MM.1S (cell line): ENCODE measurements around the gene VGLL2.

Experiments used
- DNase-seq: peaks from one replicate; pipeline ENCODE4 v3.0.0-alpha.2; 2015
- H2AFZ ChIP-seq: fragments of 300-600 bp; sonication (generic); 2 replicates; pipeline ENCODE4 v1.6.0; 2016; ENCODE audit warnings: antibody characterized with exemption, low read length
- H3F3A ChIP-seq: fragments of 300-600 bp; sonication (generic); 2 replicates; pipeline ENCODE4 v1.6.1; 2016; ENCODE audit warnings: mild to moderate bottlenecking, antibody characterized with exemption, low read length, moderate library complexity, mixed read lengths; ENCODE audit not compliant: insufficient read depth
- H3K27ac ChIP-seq: fragments of 300-600 bp; sonication (generic); 2 replicates; pipeline ENCODE4 v1.5.1; 2016; ENCODE audit warnings: mild to moderate bottlenecking, low read length
- H3K27me3 ChIP-seq: fragments of 300-600 bp; sonication (generic); replicated peaks from 2 replicates; pipeline ENCODE4 v1.6.0; 2016; ENCODE audit warnings: low read length; ENCODE audit not compliant: insufficient read depth
- H3K36me3 ChIP-seq: fragments of 300-600 bp; sonication (generic); replicated peaks from 2 replicates; pipeline ENCODE4 v1.6.1; 2016; ENCODE audit warnings: mild to moderate bottlenecking, low read length, mixed read lengths; ENCODE audit not compliant: insufficient read depth
- H3K4me1 ChIP-seq: fragments of 300-600 bp; sonication (generic); 2 replicates; pipeline ENCODE4 v1.6.1; 2016; ENCODE audit warnings: low read length, mixed read lengths
- H3K4me2 ChIP-seq: fragments of 300-600 bp; sonication (generic); 2 replicates; pipeline ENCODE4 v1.6.0; 2016; ENCODE audit warnings: low read depth, low read length
- H3K4me3 ChIP-seq: fragments of 300-600 bp; sonication (generic); 2 replicates; pipeline ENCODE4 v1.5.1; 2016; ENCODE audit warnings: low read length, mixed read lengths
- H3K79me2 ChIP-seq: fragments of 300-600 bp; sonication (generic); 2 replicates; pipeline ENCODE4 v1.6.1; 2016; ENCODE audit warnings: mixed run types, low read length, mixed read lengths
- H3K9ac ChIP-seq: fragments of 300-600 bp; sonication (generic); 2 replicates; pipeline ENCODE4 v1.6.1; 2016; ENCODE audit warnings: low read length, mixed read lengths
- H3K9me2 ChIP-seq: fragments of 300-600 bp; sonication (generic); replicated peaks from 2 replicates; pipeline ENCODE4 v1.6.1; 2016; ENCODE audit warnings: mild to moderate bottlenecking, low read length, mixed read lengths; ENCODE audit not compliant: insufficient read depth
- H3K9me3 ChIP-seq: fragments of 300-600 bp; sonication (generic); replicated peaks from 2 replicates; pipeline ENCODE4 v1.6.1; 2016; ENCODE audit warnings: mild to moderate bottlenecking, low read length, mixed read lengths; ENCODE audit not compliant: insufficient read depth
- H4K20me1 ChIP-seq: fragments of 300-600 bp; sonication (generic); 2 replicates; pipeline ENCODE4 v1.6.1; 2016; ENCODE audit warnings: mild to moderate bottlenecking, low read length, moderate library complexity, mixed read lengths; ENCODE audit not compliant: insufficient read depth
- CTCF ChIP-seq: fragments of 300-600 bp; sonication (generic); IDR thresholded peaks from 2 replicates; pipeline ENCODE4 v1.5.1; 2016; ENCODE audit warnings: antibody characterized with exemption, low read length, mixed read lengths
- EZH2 ChIP-seq: fragments of 300-600 bp; sonication (generic); optimal IDR thresholded peaks from 2 replicates; pipeline ENCODE3; 2017; ENCODE audit warnings: low read depth, mild to moderate bottlenecking, antibody characterized with exemption, low read length, mixed read lengths
- EZH2phosphoT487 ChIP-seq: fragments of 300-600 bp; sonication (generic); IDR thresholded peaks from 2 replicates; pipeline ENCODE4 v1.6.1; 2018; ENCODE audit warnings: antibody characterized with exemption, low read length

VGLL2 gene

GRCh38 chr6:117309069-117309468 lies 43.7 kb downstream of the VGLL2 start:
- no peaks in the 10 kb centered on the region for H3F3A ChIP-seq
- DNase-seq, result no peak
- TF ChIP-seq CTCF (no peak), EZH2 (no peak), EZH2phosphoT487 (no peak)

GRCh38 chr6:117309611-117310010 lies 44.3 kb downstream of the VGLL2 start:
- Histone ChIP-seq H3K9me2 (no peaks in the 10 kb centered on the region), H3K4me3 (no peak overlapping the region), H2AFZ (no peak overlapping the region), H3K36me3 (no peaks in the 10 kb centered on the region), H3F3A (no peaks in the 10 kb centered on the region), H3K27me3 (no peaks in the 10 kb centered on the region), H4K20me1 (no peaks in the 10 kb centered on the region), H3K4me2 (no peak overlapping the region), H3K79me2 (no peaks in the 10 kb centered on the region), H3K4me1 (peaks cover 4% of the 10 kb centered on the region), H3K9me3 (no peaks in the 10 kb centered on the region), H3K27ac (no peak overlapping the region), H3K9ac (no peak overlapping the region)
- TF ChIP-seq EZH2phosphoT487 (no peak), EZH2 (no peak), CTCF (no peak)
- no peak for DNase-seq

More at GRCh38 chr6:117309069-117309468, 43.7 kb downstream of the VGLL2 start:
- no peak overlapping the region for H3K4me2 ChIP-seq
- no peaks in the 10 kb centered on the region for H3K27me3 ChIP-seq
- H3K9me2 ChIP-seq, result no peaks in the 10 kb centered on the region
- H3K27ac ChIP-seq, result no peak overlapping the region
- H3K4me1 ChIP-seq, result peaks cover 9% of the 10 kb centered on the region
- no peaks in the 10 kb centered on the region for H3K9me3 ChIP-seq
- H3K79me2 ChIP-seq, result no peaks in the 10 kb centered on the region
- no peak overlapping the region for H3K4me3 ChIP-seq
- H2AFZ ChIP-seq, result no peak overlapping the region
- H4K20me1 ChIP-seq, result no peaks in the 10 kb centered on the region
- H3K9ac ChIP-seq, result no peak overlapping the region
- no peaks in the 10 kb centered on the region for H3K36me3 ChIP-seq

GRCh38 chr6:117311310-117311709 lies 46.0 kb downstream of the VGLL2 start:
- H4K20me1 ChIP-seq, result no peaks in the 10 kb centered on the region
- H3K4me3 ChIP-seq, result no peak overlapping the region

More at GRCh38 chr6:117311310-117311709, 46.0 kb downstream of the VGLL2 start:
- Histone ChIP-seq H3K4me2 (no peak overlapping the region), H3K9me3 (no peaks in the 10 kb centered on the region), H3K79me2 (no peaks in the 10 kb centered on the region), H3K36me3 (no peaks in the 10 kb centered on the region), H2AFZ (no peak overlapping the region), H3F3A (no peaks in the 10 kb centered on the region), H3K27me3 (no peaks in the 10 kb centered on the region), H3K9ac (no peak overlapping the region), H3K4me1 (no peaks in the 10 kb centered on the region), H3K9me2 (no peaks in the 10 kb centered on the region), H3K27ac (no peak overlapping the region)
- no peak for DNase-seq
- TF ChIP-seq EZH2phosphoT487 (no peak), CTCF (no peak), EZH2 (no peak)
